ENCODE data around the gene RGL4.

Gene RGL4

GRCh38 chr22:23744485-23744884 is 53.7 kb downstream of the RGL4 start:
- no peak for DNase-seq

GRCh38 chr22:23745791-23746190 is 55.0 kb downstream of the RGL4 start:
- no peak for DNase-seq

All from Kasumi-1 (cell line).